Endodermal cell (in vitro differentiated cells): ENCODE results near the gene ACAP3. TPM values are rescaled to one million over a fixed set of nuclear protein-coding genes. Genes with fewer than 3 reads are reported as not detected.

Experiments
- DNase-seq: peaks from one replicate; pipeline ENCODE4 v3.0.0-alpha.2; 2017
- H3K27ac ChIP-seq: 2 replicates; pipeline ENCODE4 v1.5.1; 2013; ENCODE audit warnings: mild to moderate bottlenecking, low read depth, low read length, moderate library complexity
- H3K27me3 ChIP-seq: 2 replicates; pipeline ENCODE4 v1.6.1; 2013; ENCODE audit warnings: mild to moderate bottlenecking, low read length, moderate library complexity; ENCODE audit not compliant: insufficient read depth, control insufficient read depth, poor library complexity, severe bottlenecking
- H3K36me3 ChIP-seq: 2 replicates; pipeline ENCODE4 v1.7.0; 2013; ENCODE audit warnings: mild to moderate bottlenecking, low read length, moderate library complexity; ENCODE audit not compliant: control insufficient read depth, insufficient read depth
- H3K4me1 ChIP-seq: one replicate; pipeline ENCODE4 v1.7.0; 2013; ENCODE audit warnings: low read length; ENCODE audit not compliant: control insufficient read depth, insufficient read depth
- H3K4me3 ChIP-seq: 2 replicates; pipeline ENCODE4 v1.5.1; 2013; ENCODE audit warnings: mild to moderate bottlenecking, low read length, moderate library complexity
- H3K9ac ChIP-seq: 2 replicates; pipeline ENCODE4 v1.6.1; 2013; ENCODE audit warnings: mild to moderate bottlenecking, low read length, moderate library complexity; ENCODE audit not compliant: poor library complexity, severe bottlenecking; ENCODE audit errors: extremely low read depth
- H3K9me3 ChIP-seq: 2 replicates; pipeline ENCODE4 v1.6.1; 2013; ENCODE audit warnings: mild to moderate bottlenecking, low read length, moderate library complexity; ENCODE audit not compliant: control insufficient read depth
- H3K27ac Mint-ChIP-seq: 2 replicates; pipeline ENCODE4 v1.8.0; 2020; ENCODE audit warnings: mixed read lengths
- H3K27me3 Mint-ChIP-seq: 2 replicates; pipeline ENCODE4 v1.8.0; 2021; ENCODE audit warnings: mild to moderate bottlenecking, mixed read lengths; ENCODE audit not compliant: insufficient read depth
- H3K36me3 Mint-ChIP-seq: 2 replicates; pipeline ENCODE4 v1.8.0; 2020; ENCODE audit warnings: low read depth, mixed read lengths
- H3K4me1 Mint-ChIP-seq: 2 replicates; pipeline ENCODE4 v1.8.0; 2020; ENCODE audit warnings: mixed read lengths
- H3K4me3 Mint-ChIP-seq: 2 replicates; pipeline ENCODE4 v1.8.0; 2020; ENCODE audit warnings: mild to moderate bottlenecking, moderate library complexity, mixed read lengths
- H3K9me3 Mint-ChIP-seq: 2 replicates; pipeline ENCODE4 v1.8.0; 2020; ENCODE audit warnings: mild to moderate bottlenecking, mixed read lengths
- WGBS, 2 experiments: methylation state at CpG; one replicate each; pipeline versions ENCODE4 v1.1.5 to v1.1.7; 2013; ENCODE audit warnings: missing lambda C conversion rate in 2 of 2, mixed read lengths in 1 of 2; ENCODE audit not compliant: insufficient coverage in 1 of 2, insufficient read length in 1 of 2; 5-methylcytosine and 5-hydroxymethylcytosine counted together
- total RNA-seq, 2 donors: library from RNA; stranded (reverse); fragmentation: NEBNext Ultra II Directional in 1 of 2; extraction: Animal tissue kit (Norgen Biotek cat#: 25700) in 1 of 2; gene quantifications; 2 replicates in 1 of 2; 3 replicates in 1 of 2; pipeline ENCODE4 v1.2.1, GENCODE V29; 2021
- TF ChIP-seq, protein P1 (sequence below): fragments of 200-600 bp; sonication (generic); conservative IDR thresholded peaks from 2 replicates; pipeline ENCODE4 v1.5.0; 2021; ENCODE audit warnings: antibody characterized with exemption, mild to moderate bottlenecking

The ACAP3 gene
- total RNA-seq, 2 donors from 2014 or later, result 36.8 to 43.5 TPM

DNA sequence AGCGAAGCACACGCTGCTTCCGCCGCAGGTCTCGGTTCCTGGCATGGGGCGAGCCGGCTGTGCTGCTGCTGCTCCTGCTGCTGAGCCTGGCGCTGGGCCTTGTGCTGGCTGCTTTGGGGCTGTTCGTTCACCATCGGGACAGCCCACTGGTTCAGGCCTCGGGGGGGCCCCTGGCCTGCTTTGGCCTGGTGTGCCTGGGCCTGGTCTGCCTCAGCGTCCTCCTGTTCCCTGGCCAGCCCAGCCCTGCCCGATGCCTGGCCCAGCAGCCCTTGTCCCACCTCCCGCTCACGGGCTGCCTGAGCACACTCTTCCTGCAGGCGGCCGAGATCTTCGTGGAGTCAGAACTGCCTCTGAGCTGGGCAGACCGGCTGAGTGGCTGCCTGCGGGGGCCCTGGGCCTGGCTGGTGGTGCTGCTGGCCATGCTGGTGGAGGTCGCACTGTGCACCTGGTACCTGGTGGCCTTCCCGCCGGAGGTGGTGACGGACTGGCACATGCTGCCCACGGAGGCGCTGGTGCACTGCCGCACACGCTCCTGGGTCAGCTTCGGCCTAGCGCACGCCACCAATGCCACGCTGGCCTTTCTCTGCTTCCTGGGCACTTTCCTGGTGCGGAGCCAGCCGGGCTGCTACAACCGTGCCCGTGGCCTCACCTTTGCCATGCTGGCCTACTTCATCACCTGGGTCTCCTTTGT lies 26.0 kb upstream of the ACAP3 start:
- Histone ChIP-seq H3K9me3 (no peaks in the 10 kb centered on the region), H3K36me3 (peaks cover 5% of the 10 kb centered on the region), H3K27me3 (no peaks in the 10 kb centered on the region), H3K27ac (no peak overlapping the region), H3K4me1 (no peaks in the 10 kb centered on the region), H3K4me3 (no peak overlapping the region), H3K9ac (no peak overlapping the region)
- DNase-seq, result no peak
- Mint-ChIP-seq H3K9me3 (no peaks in the 10 kb centered on the region), H3K27ac (no peak overlapping the region), H3K4me3 (no peak overlapping the region), H3K4me1 (no peaks in the 10 kb centered on the region), H3K36me3 (peaks cover 4% of the 10 kb centered on the region), H3K27me3 (no peaks in the 10 kb centered on the region)
- TF ChIP-seq, protein P1, sequence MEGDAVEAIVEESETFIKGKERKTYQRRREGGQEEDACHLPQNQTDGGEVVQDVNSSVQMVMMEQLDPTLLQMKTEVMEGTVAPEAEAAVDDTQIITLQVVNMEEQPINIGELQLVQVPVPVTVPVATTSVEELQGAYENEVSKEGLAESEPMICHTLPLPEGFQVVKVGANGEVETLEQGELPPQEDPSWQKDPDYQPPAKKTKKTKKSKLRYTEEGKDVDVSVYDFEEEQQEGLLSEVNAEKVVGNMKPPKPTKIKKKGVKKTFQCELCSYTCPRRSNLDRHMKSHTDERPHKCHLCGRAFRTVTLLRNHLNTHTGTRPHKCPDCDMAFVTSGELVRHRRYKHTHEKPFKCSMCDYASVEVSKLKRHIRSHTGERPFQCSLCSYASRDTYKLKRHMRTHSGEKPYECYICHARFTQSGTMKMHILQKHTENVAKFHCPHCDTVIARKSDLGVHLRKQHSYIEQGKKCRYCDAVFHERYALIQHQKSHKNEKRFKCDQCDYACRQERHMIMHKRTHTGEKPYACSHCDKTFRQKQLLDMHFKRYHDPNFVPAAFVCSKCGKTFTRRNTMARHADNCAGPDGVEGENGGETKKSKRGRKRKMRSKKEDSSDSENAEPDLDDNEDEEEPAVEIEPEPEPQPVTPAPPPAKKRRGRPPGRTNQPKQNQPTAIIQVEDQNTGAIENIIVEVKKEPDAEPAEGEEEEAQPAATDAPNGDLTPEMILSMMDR, result no peak
- 95 to 96% methylated on average over 27 to 36 of the region's 36 CpGs for WGBS, 2 experiments

DNA sequence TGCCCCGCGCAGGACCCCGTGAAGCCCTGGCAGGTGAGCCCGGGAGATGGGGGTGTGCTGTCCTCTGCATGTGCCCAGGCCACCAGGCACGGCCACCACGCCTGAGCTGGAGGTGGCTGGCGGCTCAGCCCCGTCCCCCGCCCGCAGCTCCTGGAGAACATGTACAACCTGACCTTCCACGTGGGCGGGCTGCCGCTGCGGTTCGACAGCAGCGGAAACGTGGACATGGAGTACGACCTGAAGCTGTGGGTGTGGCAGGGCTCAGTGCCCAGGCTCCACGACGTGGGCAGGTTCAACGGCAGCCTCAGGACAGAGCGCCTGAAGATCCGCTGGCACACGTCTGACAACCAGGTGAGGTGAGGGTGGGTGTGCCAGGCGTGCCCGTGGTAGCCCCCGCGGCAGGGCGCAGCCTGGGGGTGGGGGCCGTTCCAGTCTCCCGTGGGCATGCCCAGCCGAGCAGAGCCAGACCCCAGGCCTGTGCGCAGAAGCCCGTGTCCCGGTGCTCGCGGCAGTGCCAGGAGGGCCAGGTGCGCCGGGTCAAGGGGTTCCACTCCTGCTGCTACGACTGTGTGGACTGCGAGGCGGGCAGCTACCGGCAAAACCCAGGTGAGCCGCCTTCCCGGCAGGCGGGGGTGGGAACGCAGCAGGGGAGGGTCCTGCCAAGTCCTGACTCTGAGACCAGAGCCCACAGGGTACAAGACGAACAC lies 25.2 kb upstream of the ACAP3 start:
- Histone ChIP-seq H3K9ac (no peak overlapping the region), H3K36me3 (peaks cover 5% of the 10 kb centered on the region), H3K27me3 (no peaks in the 10 kb centered on the region), H3K4me1 (no peaks in the 10 kb centered on the region), H3K4me3 (no peak overlapping the region), H3K27ac (no peak overlapping the region), H3K9me3 (no peaks in the 10 kb centered on the region)
- WGBS, 2 experiments, result 94% methylated on average over 42 to 48 of the region's 48 CpGs
- no peaks in the 10 kb centered on the region for H3K4me1 Mint-ChIP-seq
- no peak for DNase-seq
- no peaks in the 10 kb centered on the region for H3K9me3 Mint-ChIP-seq
- no peak overlapping the region for H3K4me3 Mint-ChIP-seq
- H3K27me3 Mint-ChIP-seq, result no peaks in the 10 kb centered on the region
- H3K27ac Mint-ChIP-seq, result no peak overlapping the region
- H3K36me3 Mint-ChIP-seq, result peaks cover 2% of the 10 kb centered on the region
- TF ChIP-seq, protein P1, result no peak

DNA sequence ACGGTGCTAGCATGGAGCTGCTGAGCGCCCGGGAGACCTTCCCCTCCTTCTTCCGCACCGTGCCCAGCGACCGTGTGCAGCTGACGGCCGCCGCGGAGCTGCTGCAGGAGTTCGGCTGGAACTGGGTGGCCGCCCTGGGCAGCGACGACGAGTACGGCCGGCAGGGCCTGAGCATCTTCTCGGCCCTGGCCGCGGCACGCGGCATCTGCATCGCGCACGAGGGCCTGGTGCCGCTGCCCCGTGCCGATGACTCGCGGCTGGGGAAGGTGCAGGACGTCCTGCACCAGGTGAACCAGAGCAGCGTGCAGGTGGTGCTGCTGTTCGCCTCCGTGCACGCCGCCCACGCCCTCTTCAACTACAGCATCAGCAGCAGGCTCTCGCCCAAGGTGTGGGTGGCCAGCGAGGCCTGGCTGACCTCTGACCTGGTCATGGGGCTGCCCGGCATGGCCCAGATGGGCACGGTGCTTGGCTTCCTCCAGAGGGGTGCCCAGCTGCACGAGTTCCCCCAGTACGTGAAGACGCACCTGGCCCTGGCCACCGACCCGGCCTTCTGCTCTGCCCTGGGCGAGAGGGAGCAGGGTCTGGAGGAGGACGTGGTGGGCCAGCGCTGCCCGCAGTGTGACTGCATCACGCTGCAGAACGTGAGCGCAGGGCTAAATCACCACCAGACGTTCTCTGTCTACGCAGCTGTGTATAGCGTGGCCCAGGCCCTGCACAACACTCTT lies 24.5 kb upstream of the ACAP3 start:
- Mint-ChIP-seq H3K36me3 (peaks cover 2% of the 10 kb centered on the region), H3K27me3 (no peaks in the 10 kb centered on the region), H3K4me3 (no peak overlapping the region), H3K9me3 (no peaks in the 10 kb centered on the region), H3K27ac (no peak overlapping the region), H3K4me1 (no peaks in the 10 kb centered on the region)
- Histone ChIP-seq H3K27me3 (no peaks in the 10 kb centered on the region), H3K36me3 (peaks cover under 1% of the 10 kb centered on the region), H3K4me1 (no peaks in the 10 kb centered on the region), H3K27ac (no peak overlapping the region), H3K4me3 (no peak overlapping the region), H3K9me3 (no peaks in the 10 kb centered on the region), H3K9ac (no peak overlapping the region)
- no peak for DNase-seq
- TF ChIP-seq, protein P1, result no peak
- 89 to 91% methylated on average over 52 to 57 of the region's 57 CpGs for WGBS, 2 experiments
